T-helper 9 cell (primary cell): Measurements from ENCODE around the gene ORMDL3.
"Not testable (repeated sequence)": the region's sequence is repeated elsewhere in the genome, so short reads cannot be mapped to it uniquely, and the experiment has no call there.

Experiments used
- DNase-seq: peaks from one replicate; pipeline ENCODE4 v3.0.0-alpha.2; 2020

Gene ORMDL3

GRCh38 chr17:39923836-39924690 lies 3.3 kb downstream of the ORMDL3 start:
- no peak for DNase-seq

GRCh38 chr17:39923230-39923629 lies 4.2 kb downstream of the ORMDL3 start:
- no peak for DNase-seq

GRCh38 chr17:39922006-39922405 lies 5.4 kb downstream of the ORMDL3 start:
- no peak for DNase-seq

GRCh38 chr17:39921323-39921722 lies 6.1 kb downstream of the ORMDL3 start:
- no peak for DNase-seq

GRCh38 chr17:39920218-39921210 lies 6.9 kb downstream of the ORMDL3 start:
- peak; percentile 25 for DNase-seq

DNA sequence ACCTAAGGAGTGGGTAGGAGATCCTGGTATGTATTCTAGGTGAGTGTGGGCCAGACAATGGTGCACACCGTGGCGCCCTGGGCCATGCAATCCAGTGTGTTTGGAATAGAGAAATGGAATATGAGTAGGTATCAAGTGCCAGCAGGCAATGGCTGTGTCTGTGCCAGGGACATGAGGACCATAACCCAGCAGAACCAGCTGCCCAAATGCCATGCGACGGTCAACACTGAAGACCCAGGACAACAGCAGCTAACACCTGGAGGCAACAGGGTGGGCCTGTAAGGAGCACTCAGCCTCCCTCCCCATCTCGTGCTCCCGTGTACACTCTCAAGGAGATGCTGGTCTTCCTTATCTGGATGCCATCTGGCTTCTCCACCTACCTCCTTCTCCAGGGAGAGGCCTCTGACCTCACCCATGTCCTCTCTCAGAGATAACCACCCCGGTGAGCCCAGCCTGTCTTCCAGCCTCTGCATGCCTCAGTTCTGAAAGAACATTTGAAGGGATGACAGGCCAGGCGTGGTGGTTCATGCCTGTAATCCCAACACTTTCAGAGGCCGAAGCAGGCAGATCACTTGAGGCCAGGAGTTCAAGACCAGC lies 8.2 kb downstream of the ORMDL3 start:
- no peak for DNase-seq

DNA sequence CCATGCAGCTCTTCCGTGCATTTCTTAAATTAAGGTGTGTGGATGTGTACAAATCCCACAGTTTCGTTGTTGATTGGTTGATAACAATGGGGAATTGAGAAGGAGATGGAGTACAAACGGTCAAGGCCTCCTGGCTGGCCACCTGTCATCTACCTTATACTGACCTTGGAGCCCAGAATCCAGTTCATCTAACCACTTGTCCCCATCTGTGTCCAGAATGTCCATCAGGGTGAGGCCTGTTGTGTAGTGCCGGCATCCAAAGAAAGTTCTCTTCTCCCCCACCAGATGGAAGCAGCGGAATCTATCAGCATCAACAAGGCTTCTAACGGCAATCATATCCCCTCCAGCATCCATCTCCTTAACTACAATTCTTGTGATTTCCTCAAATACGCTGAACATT lies 10.5 kb downstream of the ORMDL3 start:
- DNase-seq: no peak

DNA sequence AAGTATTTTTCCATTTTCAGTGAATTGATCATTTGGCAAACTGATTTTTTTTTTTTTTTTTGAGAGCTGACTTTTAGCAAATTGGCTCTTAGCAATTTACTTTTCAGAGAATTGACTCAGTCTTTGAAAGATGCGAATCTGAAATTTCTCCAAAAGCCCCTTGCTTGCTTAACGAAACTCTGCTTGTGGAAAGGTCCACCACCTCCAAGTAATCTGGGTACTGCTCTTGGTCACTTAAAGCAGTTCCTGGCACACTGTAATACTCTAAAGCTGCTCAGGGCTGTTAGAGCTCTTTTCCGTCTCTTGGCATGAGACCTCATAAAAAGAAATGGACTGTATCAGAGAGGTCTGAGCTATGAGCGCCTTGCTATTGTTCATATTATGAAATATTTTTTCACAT lies 11.8 kb downstream of the ORMDL3 start:
- no peak for DNase-seq

- no peak for DNase-seq
These were observed 13.4 kb downstream of the ORMDL3 start for GRCh38 chr17:39913989-39914388.

DNA sequence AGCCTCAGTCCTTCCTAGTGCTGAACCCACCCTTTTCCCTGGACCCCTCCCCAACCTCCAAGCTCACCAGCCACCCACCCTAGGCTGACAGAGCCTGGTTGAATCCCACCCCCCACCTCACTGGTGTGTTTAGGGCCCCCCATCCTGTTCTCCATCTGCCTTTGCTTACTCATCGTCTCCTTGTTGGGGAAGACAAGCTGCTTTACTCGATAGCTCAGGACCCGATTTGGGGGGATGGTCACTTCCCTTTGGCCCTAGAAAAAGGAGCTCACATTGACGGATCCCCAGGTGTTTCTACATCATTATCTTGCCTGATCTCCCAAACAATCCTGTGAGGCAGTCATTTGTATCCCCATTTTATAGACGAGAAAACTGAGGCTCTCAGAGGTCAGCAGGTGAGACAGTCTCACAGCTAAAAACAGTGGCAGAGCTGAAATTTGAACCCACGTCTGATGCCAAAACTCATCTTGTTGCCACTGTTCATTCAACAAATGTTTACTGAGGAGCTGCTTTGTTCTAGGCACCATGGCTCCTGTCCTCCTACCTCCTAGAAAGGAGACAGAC lies 18.5 kb downstream of the ORMDL3 start:
- DNase-seq: no peak

DNA sequence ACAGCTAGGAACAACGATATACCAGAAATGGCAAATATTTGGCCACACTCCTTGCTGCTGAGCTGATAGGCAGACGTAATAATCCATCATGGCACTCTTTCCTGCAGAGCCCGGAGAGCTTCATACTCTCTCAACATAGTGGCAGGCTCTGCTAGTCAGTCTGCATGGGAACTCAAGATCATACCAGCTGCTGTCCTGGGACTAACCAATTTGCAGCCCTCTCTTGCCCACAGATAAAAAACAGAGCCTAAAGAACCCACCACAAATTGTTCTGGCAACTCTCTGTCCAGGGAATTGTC lies 22.5 kb downstream of the ORMDL3 start:
- no peak for DNase-seq

- no peak for DNase-seq
These were observed 24.1 kb downstream of the ORMDL3 start for GRCh38 chr17:39903158-39903884.

- not testable (repeated sequence) for DNase-seq
These were observed 25.4 kb downstream of the ORMDL3 start for GRCh38 chr17:39902027-39902426.

- DNase-seq: no peak
These were observed 28.2 kb downstream of the ORMDL3 start for GRCh38 chr17:39899215-39899614.

GRCh38 chr17:39898088-39898487 lies 29.3 kb downstream of the ORMDL3 start:
- DNase-seq: no peak

GRCh38 chr17:39894681-39895376 lies 32.6 kb downstream of the ORMDL3 start:
- DNase-seq: no peak

DNA sequence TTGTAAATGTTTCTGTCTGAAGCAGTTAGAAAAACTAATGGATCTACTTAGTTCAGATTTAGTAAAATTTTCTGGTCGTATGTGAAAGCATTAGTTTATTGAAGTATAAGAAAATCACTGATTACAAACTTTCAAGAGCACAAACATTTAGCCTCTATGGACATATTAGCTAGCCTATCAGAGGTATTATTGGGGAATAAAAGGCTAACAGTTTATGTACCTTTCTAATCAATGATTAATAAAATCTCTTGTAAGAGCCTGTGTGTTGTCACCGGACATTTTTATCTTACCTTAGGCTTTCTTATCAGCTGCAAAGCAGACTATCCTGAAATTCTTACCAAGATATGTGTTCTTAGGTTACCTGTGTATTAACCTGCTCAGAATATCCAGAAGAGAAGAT lies 38.2 kb downstream of the ORMDL3 start:
- DNase-seq: no peak

- DNase-seq: no peak
These were observed 40.3 kb downstream of the ORMDL3 start for GRCh38 chr17:39887078-39887477.

DNA sequence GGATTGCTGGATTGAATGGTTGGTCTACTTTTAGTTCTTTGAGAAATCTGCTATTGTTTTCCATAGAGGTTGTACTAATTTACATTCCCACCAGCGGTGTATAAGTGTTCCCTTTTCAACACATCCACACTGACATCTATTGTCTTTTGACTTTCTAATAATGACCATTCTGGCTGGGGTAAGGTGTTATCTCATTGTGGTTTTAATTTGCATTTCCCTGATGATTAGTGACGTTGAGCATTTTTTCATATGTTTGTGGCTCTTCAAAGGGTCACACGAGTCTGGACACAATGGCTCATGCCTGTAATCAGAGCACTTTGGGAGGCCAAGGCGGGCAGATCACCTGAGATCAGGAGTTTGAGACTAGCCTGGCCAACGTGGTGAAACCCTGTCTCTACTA lies 41.3 kb downstream of the ORMDL3 start:
- DNase-seq: not testable (repeated sequence)

GRCh38 chr17:39872751-39873150 lies 54.6 kb downstream of the ORMDL3 start:
- DNase-seq: no peak

DNA sequence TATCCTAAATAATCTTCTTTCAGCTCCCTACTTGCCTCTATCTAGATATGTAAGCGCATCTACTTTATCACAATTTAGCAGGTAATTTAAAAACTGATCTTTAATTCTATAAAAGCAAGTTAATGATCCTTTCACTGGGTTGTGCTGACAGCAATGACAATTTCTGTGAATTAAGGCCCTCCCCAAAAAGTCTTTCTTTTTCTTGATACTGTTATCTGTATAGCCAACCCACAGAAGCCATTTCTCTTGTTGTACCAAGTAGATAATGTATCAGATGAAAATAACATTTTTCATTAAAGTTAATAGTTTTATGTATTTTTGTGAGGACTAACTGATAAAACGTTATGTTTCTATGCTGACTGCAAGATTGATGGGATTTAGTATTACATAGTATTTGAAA lies 55.6 kb downstream of the ORMDL3 start:
- DNase-seq: no peak
